HepG2 (cell line): ENCODE data around the gene ACADS. TPM values are rescaled to one million over a fixed set of nuclear protein-coding genes. Genes with fewer than 3 reads are reported as not detected.

Experiments used
- ATAC-seq: fragments of 200-7000 bp; cut with Tn5 transposase; 3 replicates; pipeline ENCODE4 v1.9.1; 2020; ENCODE audit warnings: mild to moderate bottlenecking, moderate library complexity
- BruUV-seq: library from RNA; stranded (reverse); fragments of 400-500 nt; replicated peaks from 2 replicates; lab custom pipeline; 2021; lab: Mats Ljungman, UMichigan
- CTCF ChIA-PET: fragments of 300-600 bp; formaldehyde crosslinking; extraction: SDS; loops from one replicate; lab custom pipeline; 2021; ENCODE audit warnings: low total read pairs, inconsistent platforms, low intra/inter-chr PET ratio; lab: Yijun Ruan, JAX
- POLR2A ChIA-PET: fragments of 350-600 bp; sonication (Branson Sonifier 250); formaldehyde crosslinking; loops from one replicate; lab custom pipeline; 2020; ENCODE audit warnings: antibody characterized with exemption, inconsistent platforms; lab: Yijun Ruan, JAX
- DNase-seq: peaks from one replicate; pipeline ENCODE4 v3.0.0-alpha.2; 2015; ENCODE audit warnings: low spot score
- FAIRE-seq: peaks from 3 replicates; lab custom pipeline; 2011; peaks lifted over from hg19 to GRCh38; lab: Jason Lieb, UNC
- H2AFZ ChIP-seq: one replicate; pipeline ENCODE4 v1.6.1; 2011; ENCODE audit warnings: low read length, inconsistent platforms
- H3K27ac ChIP-seq: fragments of 300-600 bp; 3 replicates; pipeline ENCODE4 v1.8.0; 2011; ENCODE audit warnings: mixed run types, mild to moderate bottlenecking, mixed read lengths, low read length, inconsistent platforms; ENCODE audit not compliant: insufficient read depth; ENCODE audit errors: extremely low read length
- H3K27me3 ChIP-seq, 2 experiments: fragments of 200-600 bp in 1 of 2; 2 replicates in 1 of 2; 3 replicates in 1 of 2; pipeline versions ENCODE4 v1.6.0 to v1.8.0; 2011; ENCODE audit warnings: low read length in 2 of 2, mild to moderate bottlenecking in 2 of 2, moderate library complexity in 2 of 2, inconsistent platforms in 1 of 2; ENCODE audit not compliant: insufficient read depth in 2 of 2, control insufficient read depth in 1 of 2
- H3K36me3 ChIP-seq, 2 experiments: fragments of 200-600 bp in 1 of 2; replicated peaks in 1 of 2; 2 replicates in 1 of 2; 3 replicates in 1 of 2; pipeline versions ENCODE4 v1.5.1 to v1.8.0; 2011; ENCODE audit warnings: low read length in 2 of 2, inconsistent platforms in 1 of 2; ENCODE audit not compliant: insufficient read depth in 2 of 2, control insufficient read depth in 1 of 2
- H3K4me1 ChIP-seq: 2 replicates; pipeline ENCODE4 v1.5.1; 2012; ENCODE audit warnings: low read length, inconsistent platforms; ENCODE audit not compliant: insufficient read depth
- H3K4me2 ChIP-seq: 2 replicates; pipeline ENCODE4 v1.6.0; 2011; ENCODE audit warnings: low read depth, low read length, inconsistent platforms
- H3K4me3 ChIP-seq, 3 experiments: fragments of 200-600 bp in 1 of 3; sonication (generic), shearing (Covaris generic) in 1 of 3; replicated peaks in 1 of 3; 2 replicates each; pipeline ENCODE4 v1.5.1; 2011 to 2016; ENCODE audit warnings: low read length in 3 of 3, inconsistent platforms in 2 of 3, low read depth in 2 of 3, mild to moderate bottlenecking in 2 of 3, control low read depth in 1 of 3, mixed read lengths in 1 of 3; ENCODE audit not compliant: insufficient read depth in 1 of 3
- H3K79me2 ChIP-seq: one replicate; pipeline ENCODE4 v1.6.1; 2011; ENCODE audit warnings: low read length, inconsistent platforms; ENCODE audit not compliant: insufficient read depth
- H3K9ac ChIP-seq: 2 replicates; pipeline ENCODE4 v1.6.0; 2011; ENCODE audit warnings: mild to moderate bottlenecking, low read depth, low read length, inconsistent platforms; ENCODE audit not compliant: insufficient read depth
- H3K9me3 ChIP-seq: 2 replicates; pipeline ENCODE4 v1.5.1; 2012; ENCODE audit warnings: mild to moderate bottlenecking, low read length
- H4K20me1 ChIP-seq: 2 replicates; pipeline ENCODE4 v1.6.0; 2011; ENCODE audit warnings: inconsistent platforms, mild to moderate bottlenecking, low read length, moderate library complexity; ENCODE audit not compliant: insufficient read depth
- ARNT ChIP-seq: fragments of 450-650 bp; IDR thresholded peaks from 2 replicates; pipeline ENCODE4 v1.6.1; 2017
- ELF3 ChIP-seq: IDR thresholded peaks from 2 replicates; pipeline ENCODE4 v1.6.1; 2016; ENCODE audit warnings: missing genetic modification reagents, missing compliant biosample characterization
- EP300 ChIP-seq, 3 experiments: sonication (generic) in 1 of 3; formaldehyde crosslinking in 1 of 3; IDR thresholded peaks; 2 replicates each; pipeline versions ENCODE4 v1.5.1 to v1.6.1; 2011 to 2020; ENCODE audit warnings: low read depth in 2 of 3, low read length in 2 of 3, borderline replicate concordance in 1 of 3, improper control_type of control experiment in 1 of 3, mild to moderate bottlenecking in 1 of 3, missing genetic modification reagents in 1 of 3, moderate library complexity in 1 of 3
- KDM6A ChIP-seq: IDR thresholded peaks from 2 replicates; pipeline ENCODE4 v1.6.1; 2016; ENCODE audit warnings: low read depth
- MTA1 ChIP-seq: sonication (generic); formaldehyde crosslinking; IDR thresholded peaks from 2 replicates; pipeline ENCODE4 v1.4.0; 2020; ENCODE audit warnings: missing genetic modification reagents, mild to moderate bottlenecking, borderline replicate concordance
- NBN ChIP-seq: fragments of 450-650 bp; conservative IDR thresholded peaks from 2 replicates; pipeline ENCODE4 v1.6.1; 2017
- POLR2A ChIP-seq, 2 experiments: IDR thresholded peaks; 2 replicates each; pipeline ENCODE4 v1.6.1; 2011; ENCODE audit warnings: low read depth in 2 of 2, low read length in 2 of 2, mild to moderate bottlenecking in 1 of 2, moderate library complexity in 1 of 2; ENCODE audit not compliant: insufficient read depth in 1 of 2
- SKI ChIP-seq: fragments of 450-650 bp; IDR thresholded peaks from one replicate; pipeline ENCODE4 v1.6.1; 2018; ENCODE audit warnings: mild to moderate bottlenecking; ENCODE audit not compliant: partially characterized antibody
- ZFP90 ChIP-seq: sonication (generic); formaldehyde crosslinking; IDR thresholded peaks from 2 replicates; pipeline ENCODE4 v1.8.0; 2022; ENCODE audit warnings: missing genetic modification reagents, mild to moderate bottlenecking, inconsistent platforms, borderline replicate concordance
- ZNF432 ChIP-seq: sonication (generic); formaldehyde crosslinking; IDR thresholded peaks from 2 replicates; pipeline ENCODE4 v1.5.0; 2020; ENCODE audit warnings: missing genetic modification reagents, mild to moderate bottlenecking, borderline replicate concordance
- ZNF468 ChIP-seq: sonication (generic); formaldehyde crosslinking; IDR thresholded peaks from 2 replicates; pipeline ENCODE4 v1.8.0; 2022; ENCODE audit warnings: mild to moderate bottlenecking, moderate library complexity, missing genetic modification reagents
- ZNF570 ChIP-seq: sonication (generic); formaldehyde crosslinking; IDR thresholded peaks from 2 replicates; pipeline ENCODE4 v1.4.0; 2020; ENCODE audit warnings: mild to moderate bottlenecking, missing genetic modification reagents, borderline replicate concordance
- WGBS: methylation state at CpG from one replicate; pipeline ENCODE4 v1.1.6; 2017; ENCODE audit warnings: low lambda C conversion rate; 5-methylcytosine and 5-hydroxymethylcytosine counted together
- in situ Hi-C: cut with HindIII; loops from 2 replicates; pipeline ENCODE4 v1.10.0; 2017; ENCODE audit warnings: low pct_unique_long_range_greater_than_20kb; ENCODE audit not compliant: extremely low pct_ligation_motif_present
- intact Hi-C: fragments of 100-400 bp; cut with micrococcal nuclease; formaldehyde crosslinking; loops from one replicate; pipeline ENCODE4 v1.10.0; 2022; ENCODE audit not compliant: unreplicated experiment
- polyA plus RNA-seq, 8 experiments: library from polyadenylated mRNA; depleted of rRNA in 3 of 8; stranded (reverse) in 7 of 8; unstranded in 1 of 8; fragments of >200 nt; fragmentation: Illumina TruSeq in 4 of 8; extraction: Trizol in 4 of 8; gene quantifications; 2 replicates each; pipeline versions ENCODE4 v1.2.1 to v1.2.3, GENCODE V29; 2011 to 2016; ENCODE audit warnings: low read depth in 4 of 8, missing spikeins in 1 of 8, mixed read lengths in 1 of 8; ENCODE audit not compliant: insufficient read depth in 1 of 8
- total RNA-seq, 5 experiments: library from RNA; depleted of rRNA; stranded (reverse); fragments of >200 nt; fragmentation: Illumina TruSeq; extraction: Trizol; gene quantifications; 2 replicates each; pipeline ENCODE4 v1.2.3, GENCODE V29; 2016; ENCODE audit warnings: low read depth in 1 of 5
- TF ChIP-seq, protein P1 (sequence below): sonication (generic); formaldehyde crosslinking; IDR thresholded peaks from 2 replicates; pipeline ENCODE4 v1.4.0; 2020; ENCODE audit warnings: missing genetic modification reagents
- TF ChIP-seq, protein P2 (sequence below): sonication (generic); formaldehyde crosslinking; IDR thresholded peaks from 2 replicates; pipeline ENCODE4 v1.4.0; 2020; ENCODE audit warnings: mild to moderate bottlenecking, missing genetic modification reagents
- TF ChIP-seq, protein P3 (sequence below): sonication (generic); formaldehyde crosslinking; IDR thresholded peaks from 2 replicates; pipeline ENCODE4 v1.4.0; 2020; ENCODE audit warnings: missing genetic modification reagents, borderline replicate concordance
- TF ChIP-seq, protein P4 (sequence below): sonication (generic); formaldehyde crosslinking; IDR thresholded peaks from 2 replicates; pipeline ENCODE4 v1.5.0; 2020; ENCODE audit warnings: missing genetic modification reagents, mild to moderate bottlenecking, borderline replicate concordance

ACADS gene
- total and polyA plus RNA-seq, 2 of the 13 experiments (the other 11 are each of a cell fraction or from before 2014, with no cell fraction given), result 17.4 to 27.7 TPM

DNA sequence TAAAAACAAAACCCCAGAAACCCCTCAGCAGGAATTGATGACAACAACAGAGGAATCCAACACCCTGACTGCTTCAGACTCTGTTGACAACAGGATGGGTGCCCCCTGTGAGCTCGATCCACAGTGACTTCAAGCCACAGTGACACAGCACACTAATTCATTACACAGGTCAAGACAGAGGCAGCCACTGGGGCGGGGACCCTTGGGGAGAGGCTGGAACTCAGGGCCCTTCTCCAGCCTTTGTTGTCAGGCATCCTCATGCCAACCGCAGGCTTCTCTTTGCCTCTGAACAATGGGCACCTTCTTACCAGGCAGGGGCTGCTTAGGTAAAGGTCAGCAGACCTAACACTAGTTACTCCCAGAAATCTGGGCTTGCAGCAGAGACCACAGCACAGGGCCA, 37.6 kb downstream of the ACADS start:
- no peak for FAIRE-seq
- DNase-seq, result no peak
- no peaks in the 10 kb centered on the region for H4K20me1 ChIP-seq
- H3K36me3 ChIP-seq, result peaks cover 14 to 63% of the 10 kb centered on the region in 2 experiments
- no peak for TF ChIP-seq ZNF468
- no peak for TF ChIP-seq ZFP90
- TF ChIP-seq, protein P1, sequence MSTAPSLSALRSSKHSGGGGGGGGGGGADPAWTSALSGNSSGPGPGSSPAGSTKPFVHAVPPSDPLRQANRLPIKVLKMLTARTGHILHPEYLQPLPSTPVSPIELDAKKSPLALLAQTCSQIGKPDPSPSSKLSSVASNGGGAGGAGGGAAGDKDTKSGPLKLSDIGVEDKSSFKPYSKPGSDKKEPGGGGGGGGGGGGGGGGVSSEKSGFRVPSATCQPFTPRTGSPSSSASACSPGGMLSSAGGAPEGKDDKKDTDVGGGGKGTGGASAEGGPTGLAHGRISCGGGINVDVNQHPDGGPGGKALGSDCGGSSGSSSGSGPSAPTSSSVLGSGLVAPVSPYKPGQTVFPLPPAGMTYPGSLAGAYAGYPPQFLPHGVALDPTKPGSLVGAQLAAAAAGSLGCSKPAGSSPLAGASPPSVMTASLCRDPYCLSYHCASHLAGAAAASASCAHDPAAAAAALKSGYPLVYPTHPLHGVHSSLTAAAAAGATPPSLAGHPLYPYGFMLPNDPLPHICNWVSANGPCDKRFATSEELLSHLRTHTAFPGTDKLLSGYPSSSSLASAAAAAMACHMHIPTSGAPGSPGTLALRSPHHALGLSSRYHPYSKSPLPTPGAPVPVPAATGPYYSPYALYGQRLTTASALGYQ (CRISPR knock-in tag), result no peak
- TF ChIP-seq POLR2A (IDR thresholded peaks at IDR 0.05; ENCODE audit: insufficient read depth in 1 of 2, low read depth in 2 of 2, low read length in 2 of 2), result no peak
- TF ChIP-seq ARNT, result no peak
- no peak for TF ChIP-seq SKI
- TF ChIP-seq, protein P2, sequence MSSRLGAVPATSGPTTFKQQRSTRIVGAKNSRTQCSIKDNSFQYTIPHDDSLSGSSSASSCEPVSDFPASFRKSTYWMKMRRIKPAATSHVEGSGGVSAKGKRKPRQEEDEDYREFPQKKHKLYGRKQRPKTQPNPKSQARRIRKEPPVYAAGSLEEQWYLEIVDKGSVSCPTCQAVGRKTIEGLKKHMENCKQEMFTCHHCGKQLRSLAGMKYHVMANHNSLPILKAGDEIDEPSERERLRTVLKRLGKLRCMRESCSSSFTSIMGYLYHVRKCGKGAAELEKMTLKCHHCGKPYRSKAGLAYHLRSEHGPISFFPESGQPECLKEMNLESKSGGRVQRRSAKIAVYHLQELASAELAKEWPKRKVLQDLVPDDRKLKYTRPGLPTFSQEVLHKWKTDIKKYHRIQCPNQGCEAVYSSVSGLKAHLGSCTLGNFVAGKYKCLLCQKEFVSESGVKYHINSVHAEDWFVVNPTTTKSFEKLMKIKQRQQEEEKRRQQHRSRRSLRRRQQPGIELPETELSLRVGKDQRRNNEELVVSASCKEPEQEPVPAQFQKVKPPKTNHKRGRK (CRISPR knock-in tag), result no peak
- TF ChIP-seq EP300 (IDR thresholded peaks at IDR 0.05; ENCODE audit: low read depth in 2 of 2, low read length in 2 of 2), result no peak
- no peak for TF ChIP-seq EP300 (CRISPR knock-in tag; IDR thresholded peaks at IDR 0.05; ENCODE audit: borderline replicate concordance)
- TF ChIP-seq, protein P3, sequence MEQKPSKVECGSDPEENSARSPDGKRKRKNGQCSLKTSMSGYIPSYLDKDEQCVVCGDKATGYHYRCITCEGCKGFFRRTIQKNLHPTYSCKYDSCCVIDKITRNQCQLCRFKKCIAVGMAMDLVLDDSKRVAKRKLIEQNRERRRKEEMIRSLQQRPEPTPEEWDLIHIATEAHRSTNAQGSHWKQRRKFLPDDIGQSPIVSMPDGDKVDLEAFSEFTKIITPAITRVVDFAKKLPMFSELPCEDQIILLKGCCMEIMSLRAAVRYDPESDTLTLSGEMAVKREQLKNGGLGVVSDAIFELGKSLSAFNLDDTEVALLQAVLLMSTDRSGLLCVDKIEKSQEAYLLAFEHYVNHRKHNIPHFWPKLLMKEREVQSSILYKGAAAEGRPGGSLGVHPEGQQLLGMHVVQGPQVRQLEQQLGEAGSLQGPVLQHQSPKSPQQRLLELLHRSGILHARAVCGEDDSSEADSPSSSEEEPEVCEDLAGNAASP (CRISPR knock-in tag), result no peak
- TF ChIP-seq NBN, result no peak
- TF ChIP-seq, protein P4, sequence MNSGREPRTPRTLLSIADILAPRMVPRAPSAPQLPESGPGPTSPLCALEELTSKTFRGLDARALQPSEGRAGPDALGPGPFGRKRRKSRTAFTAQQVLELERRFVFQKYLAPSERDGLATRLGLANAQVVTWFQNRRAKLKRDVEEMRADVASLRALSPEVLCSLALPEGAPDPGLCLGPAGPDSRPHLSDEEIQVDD (CRISPR knock-in tag), result no peak
- TF ChIP-seq MTA1 (CRISPR knock-in tag), result no peak
- TF ChIP-seq ZNF432 (CRISPR knock-in tag), result no peak
- no peak for TF ChIP-seq ELF3 (CRISPR knock-in tag)
- TF ChIP-seq KDM6A (CRISPR knock-in tag), result no peak
- TF ChIP-seq ZNF570 (CRISPR knock-in tag), result no peak
- CTCF ChIA-PET, result no interaction called here
- no peaks in the 10 kb centered on the region for H3K27me3 ChIP-seq
- in situ Hi-C loops, result no loop called here
- H3K9me3 ChIP-seq, result no peaks in the 10 kb centered on the region
- H2AFZ ChIP-seq, result no peak overlapping the region
- no peaks in the 10 kb centered on the region for H3K4me1 ChIP-seq
- 75% methylated on average over 2 of the region's 3 CpGs for WGBS
- no TSS peak for BruUV-seq
- POLR2A ChIA-PET, result no interaction called here
- H3K79me2 ChIP-seq, result no peaks in the 10 kb centered on the region
- no peak for ATAC-seq
- H3K27ac ChIP-seq, result no peak overlapping the region
- intact Hi-C loops, result no loop called here
- no peak overlapping the region for H3K9ac ChIP-seq
- no peak overlapping the region for H3K4me2 ChIP-seq
- H3K4me3 ChIP-seq, result no peak overlapping the region
